ENCODE results near the gene PCDHGB4.
"Not testable (repeated sequence)": the region's sequence is repeated elsewhere in the genome, so short reads cannot be mapped to it uniquely, and the experiment has no call there.

PCDHGB4 gene

DNA sequence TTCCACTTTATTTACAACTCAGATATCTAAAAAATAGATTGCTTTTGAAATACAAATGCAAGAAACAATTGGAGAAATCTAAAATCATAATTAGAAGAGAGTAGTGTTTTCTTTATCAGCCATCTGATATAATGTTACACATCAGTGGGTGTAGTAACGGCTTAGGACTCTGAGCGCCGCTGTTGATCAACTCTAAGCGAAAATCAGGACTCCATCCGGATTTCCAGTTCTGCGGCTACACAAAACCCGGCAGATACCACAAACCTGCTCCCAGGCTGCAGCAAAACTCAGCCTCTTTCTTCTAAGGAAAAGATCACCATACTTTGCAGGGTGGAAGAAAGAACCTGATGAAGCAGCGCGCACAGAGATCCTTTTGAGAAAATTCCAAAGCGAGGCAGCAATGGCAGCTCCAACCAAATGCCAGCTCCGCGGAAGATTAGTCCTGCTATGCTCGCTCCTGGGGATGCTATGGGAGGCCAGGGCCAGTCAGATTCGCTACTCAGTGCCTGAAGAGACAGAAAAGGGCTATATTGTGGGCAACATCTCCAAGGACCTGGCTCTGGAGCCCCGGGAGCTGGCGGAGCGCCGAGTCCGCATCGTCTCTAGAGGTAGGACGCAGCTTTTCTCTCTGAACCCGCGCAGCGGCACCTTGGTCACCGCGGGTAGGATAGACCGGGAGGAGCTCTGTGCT, 15.2 kb downstream of the PCDHGB4 start, which contains the start of gene PCDHGA9:
PCDHGA9 (plus strand) TSS at position 226 of the 691 bp plus-strand sequence; CDS start at position 401, 175 bp downstream.
- DNase-seq = peak; percentile 34 to 47 (median 44)

DNA sequence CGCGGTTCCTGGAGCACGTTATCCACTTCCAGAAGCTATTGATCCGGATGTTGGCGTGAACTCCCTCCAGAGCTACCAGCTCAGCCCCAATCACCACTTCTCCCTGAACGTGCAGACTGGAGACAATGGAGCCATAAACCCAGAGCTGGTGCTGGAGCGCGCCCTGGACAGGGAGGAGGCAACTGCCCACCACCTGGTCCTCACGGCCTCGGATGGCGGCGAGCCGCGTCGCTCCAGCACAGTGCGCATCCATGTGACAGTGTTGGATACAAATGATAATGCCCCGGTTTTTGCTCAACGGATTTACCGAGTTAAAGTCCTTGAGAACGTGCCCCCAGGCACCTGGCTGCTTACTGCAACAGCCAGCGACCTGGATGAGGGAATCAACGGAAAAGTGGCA, 15.9 kb downstream of the PCDHGB4 start:
- no peak for DNase-seq

DNA sequence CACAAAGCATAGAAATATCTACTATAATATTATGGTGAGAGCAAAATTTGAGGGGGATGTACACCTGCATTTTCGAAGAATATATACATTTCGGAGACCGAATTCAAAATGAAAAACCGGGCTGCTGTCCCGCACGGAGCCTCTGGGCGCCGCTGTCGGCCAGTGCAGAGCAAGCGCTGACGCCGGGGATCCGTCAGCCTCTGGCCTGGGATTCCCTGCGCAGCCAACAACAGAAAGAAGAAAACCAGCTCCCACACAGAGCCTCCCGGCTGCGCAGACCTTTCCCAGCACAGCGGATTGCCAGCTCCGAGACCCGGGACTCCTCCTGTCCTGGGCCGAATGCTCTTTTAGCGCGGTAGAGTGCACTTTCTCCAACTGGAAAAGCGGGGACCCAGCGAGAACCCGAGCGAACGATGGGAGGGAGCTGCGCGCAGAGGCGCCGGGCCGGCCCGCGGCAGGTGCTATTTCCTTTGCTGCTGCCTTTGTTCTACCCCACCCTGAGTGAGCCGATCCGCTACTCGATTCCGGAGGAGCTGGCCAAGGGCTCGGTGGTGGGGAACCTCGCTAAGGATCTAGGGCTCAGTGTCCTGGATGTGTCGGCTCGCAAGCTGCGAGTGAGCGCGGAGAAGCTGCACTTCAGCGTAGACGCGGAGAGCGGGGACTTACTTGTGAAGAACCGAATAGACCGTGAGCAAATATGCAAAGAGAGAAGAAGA, 20.4 kb downstream of the PCDHGB4 start, which contains the start of gene PCDHGB6:
PCDHGB6 (plus strand) TSS at position 232 of the 716 bp plus-strand sequence; CDS start at position 414, 182 bp downstream.
- DNase-seq = peak; percentile 61 to 84 (median 73)

DNA sequence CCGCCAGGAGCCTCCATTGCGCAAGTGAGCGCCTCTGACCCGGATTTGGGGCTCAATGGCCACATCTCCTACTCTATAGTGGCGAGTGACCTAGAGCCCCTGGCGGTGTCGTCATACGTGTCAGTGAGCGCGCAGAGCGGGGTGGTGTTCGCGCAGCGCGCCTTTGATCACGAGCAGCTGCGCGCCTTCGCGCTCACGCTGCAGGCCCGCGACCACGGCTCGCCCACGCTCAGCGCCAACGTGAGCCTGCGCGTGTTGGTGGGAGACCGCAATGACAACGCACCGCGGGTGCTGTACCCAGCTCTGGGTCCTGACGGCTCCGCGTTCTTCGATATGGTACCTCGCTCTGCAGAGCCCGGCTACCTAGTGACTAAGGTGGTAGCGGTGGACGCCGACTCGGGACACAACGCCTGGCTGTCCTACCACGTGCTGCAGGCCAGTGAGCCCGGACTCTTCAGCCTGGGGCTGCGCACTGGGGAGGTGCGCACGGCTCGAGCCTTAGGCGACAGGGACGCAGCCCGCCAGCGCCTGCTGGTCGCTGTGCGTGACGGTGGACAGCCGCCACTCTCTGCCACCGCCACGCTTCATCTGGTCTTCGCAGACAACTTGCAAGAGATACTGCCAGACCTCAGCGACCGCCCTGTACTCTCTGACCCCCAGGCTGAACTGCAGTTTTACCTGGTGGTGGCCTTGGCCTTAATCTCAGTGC, 22.3 kb downstream of the PCDHGB4 start:
- DNase-seq = no peak

DNA sequence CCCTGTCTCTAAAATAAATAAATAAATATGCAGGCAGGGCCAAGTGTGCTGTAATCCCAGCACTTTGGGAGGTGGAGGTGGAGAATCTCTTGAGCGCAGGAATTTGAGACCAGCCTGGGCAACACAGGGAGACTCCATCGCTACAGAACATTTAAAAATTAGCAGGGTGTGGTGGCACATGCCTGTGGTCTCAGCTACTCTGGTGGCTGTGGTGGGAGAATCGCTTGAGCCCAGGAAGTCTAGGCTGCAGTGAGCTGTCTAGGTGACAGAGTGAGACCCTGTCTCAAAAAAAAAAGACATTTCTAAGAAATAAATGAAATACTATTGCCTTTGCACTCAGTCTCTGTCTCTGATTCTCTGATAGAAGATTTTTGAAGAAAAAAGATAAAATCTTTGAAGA, 24.1 kb downstream of the PCDHGB4 start:
- DNase-seq = no peak

DNA sequence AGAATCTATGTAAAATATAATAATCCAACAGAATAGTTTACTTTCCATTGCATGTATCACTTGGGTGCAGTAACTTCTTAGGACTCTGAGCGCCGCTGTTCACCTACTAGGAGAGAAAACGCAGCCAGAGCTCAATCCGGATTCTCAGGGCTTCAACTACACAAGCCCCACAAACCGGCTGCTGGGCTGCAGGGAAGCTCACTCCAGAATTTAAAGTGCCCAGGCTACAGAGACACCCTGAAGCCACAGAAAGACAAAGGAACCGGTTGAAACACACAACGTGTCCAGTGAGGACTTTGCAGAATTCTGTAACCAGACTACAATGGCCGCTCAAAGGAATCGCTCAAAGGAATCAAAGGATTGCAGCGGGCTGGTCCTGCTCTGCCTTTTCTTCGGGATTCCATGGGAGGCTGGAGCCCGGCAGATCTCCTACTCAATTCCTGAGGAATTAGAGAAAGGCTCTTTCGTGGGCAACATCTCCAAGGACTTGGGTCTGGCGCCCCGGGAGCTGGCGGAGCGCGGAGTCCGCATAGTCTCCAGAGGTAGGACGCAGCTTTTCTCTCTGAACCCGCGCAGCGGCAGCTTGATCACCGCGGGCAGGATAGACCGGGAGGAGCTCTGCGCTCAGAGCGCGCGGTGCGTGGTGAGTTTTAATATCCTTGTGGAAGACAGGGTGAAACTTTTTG, 25.5 kb downstream of the PCDHGB4 start, which contains the start of gene PCDHGA10:
PCDHGA10 (plus strand) TSS at position 134 of the 686 bp plus-strand sequence; CDS start at position 323, 189 bp downstream.
- peak; percentile 77 to 79 (median 79) for DNase-seq

DNA sequence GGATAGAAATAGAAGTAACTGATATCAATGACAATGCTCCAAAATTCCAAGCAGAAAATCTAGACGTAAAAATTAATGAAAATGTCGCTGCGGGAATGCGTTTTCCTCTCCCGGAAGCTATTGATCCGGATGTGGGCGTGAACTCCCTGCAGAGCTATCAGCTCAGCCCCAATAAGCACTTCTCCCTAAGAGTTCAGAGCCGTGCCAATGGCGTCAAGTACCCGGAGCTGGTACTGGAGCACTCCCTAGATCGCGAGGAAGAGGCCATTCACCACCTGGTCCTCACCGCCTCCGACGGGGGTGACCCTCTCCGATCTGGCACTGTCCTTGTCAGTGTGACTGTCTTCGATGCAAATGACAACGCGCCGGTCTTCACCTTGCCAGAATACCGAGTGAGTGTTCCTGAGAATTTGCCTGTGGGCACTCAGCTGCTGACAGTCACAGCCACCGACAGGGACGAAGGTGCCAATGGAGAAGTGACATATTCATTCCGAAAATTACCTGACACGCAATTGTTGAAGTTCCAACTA, 26.1 kb downstream of the PCDHGB4 start:
- no peak for DNase-seq

DNA sequence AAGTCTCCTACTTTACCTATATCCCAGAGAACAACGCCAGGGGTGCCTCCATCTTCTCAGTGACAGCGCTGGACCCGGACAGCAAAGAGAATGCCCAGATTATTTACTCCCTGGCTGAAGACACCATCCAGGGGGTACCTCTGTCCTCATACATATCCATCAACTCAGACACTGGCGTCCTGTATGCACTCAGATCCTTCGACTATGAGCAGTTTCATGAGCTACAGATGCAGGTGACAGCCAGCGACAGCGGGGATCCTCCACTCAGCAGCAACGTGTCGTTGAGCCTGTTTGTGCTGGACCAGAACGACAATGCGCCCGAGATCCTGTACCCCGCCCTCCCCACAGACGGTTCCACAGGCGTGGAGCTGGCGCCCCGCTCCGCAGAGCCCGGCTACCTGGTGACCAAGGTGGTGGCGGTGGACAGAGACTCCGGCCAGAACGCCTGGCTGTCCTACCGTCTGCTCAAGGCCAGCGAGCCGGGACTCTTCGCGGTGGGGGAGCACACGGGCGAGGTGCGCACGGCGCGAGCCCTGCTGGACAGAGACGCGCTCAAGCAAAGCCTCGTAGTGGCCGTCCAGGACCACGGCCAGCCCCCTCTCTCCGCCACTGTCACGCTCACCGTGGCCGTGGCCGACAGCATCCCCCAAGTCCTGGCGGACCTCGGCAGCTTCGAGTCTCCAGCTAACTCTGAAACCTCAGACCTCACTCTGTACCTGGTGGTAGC, 27.2 kb downstream of the PCDHGB4 start:
- DNase-seq = not testable (repeated sequence)

DNA sequence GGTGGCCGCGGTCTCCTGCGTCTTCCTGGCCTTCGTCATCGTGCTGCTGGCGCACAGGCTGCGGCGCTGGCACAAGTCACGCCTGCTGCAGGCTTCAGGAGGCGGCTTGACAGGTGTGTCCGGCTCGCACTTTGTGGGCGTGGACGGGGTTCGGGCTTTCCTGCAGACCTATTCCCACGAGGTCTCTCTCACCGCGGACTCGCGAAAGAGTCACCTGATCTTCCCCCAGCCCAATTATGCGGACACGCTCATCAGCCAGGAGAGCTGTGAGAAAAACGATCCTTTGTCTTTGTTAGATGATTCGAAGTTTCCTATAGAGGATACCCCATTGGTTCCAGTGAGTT, 27.7 kb downstream of the PCDHGB4 start:
- not testable (repeated sequence) for DNase-seq

DNA sequence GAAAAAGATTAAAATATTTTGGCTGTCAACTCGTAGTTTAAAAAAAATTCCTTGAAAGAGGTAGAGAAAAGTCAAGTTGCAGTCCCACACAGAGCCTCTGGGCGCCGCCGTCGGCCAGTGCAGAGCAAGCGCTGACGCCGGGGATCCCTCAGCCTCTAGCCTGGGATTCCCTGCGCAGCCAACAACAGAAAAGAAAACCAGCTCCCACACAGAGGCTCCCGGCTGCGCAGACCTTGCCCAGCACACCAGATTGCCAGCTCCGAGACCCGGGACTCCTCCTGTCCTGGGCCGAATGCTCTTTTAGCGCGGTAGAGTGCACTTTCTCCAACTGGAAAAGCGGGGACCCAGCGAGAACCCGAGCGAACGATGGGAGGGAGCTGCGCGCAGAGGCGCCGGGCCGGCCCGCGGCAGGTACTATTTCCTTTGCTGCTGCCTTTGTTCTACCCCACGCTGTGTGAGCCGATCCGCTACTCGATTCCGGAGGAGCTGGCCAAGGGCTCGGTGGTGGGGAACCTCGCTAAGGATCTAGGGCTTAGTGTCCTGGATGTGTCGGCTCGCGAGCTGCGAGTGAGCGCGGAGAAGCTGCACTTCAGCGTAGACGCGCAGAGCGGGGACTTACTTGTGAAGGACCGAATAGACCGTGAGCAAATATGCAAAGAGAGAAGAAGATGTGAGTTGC, 30.1 kb downstream of the PCDHGB4 start, which contains the start of gene PCDHGB7:
PCDHGB7 (plus strand) TSS at position 184 of the 679 bp plus-strand sequence; CDS start at position 367, 183 bp downstream.
- peak; percentile 87 to 94 (median 93) for DNase-seq

DNA sequence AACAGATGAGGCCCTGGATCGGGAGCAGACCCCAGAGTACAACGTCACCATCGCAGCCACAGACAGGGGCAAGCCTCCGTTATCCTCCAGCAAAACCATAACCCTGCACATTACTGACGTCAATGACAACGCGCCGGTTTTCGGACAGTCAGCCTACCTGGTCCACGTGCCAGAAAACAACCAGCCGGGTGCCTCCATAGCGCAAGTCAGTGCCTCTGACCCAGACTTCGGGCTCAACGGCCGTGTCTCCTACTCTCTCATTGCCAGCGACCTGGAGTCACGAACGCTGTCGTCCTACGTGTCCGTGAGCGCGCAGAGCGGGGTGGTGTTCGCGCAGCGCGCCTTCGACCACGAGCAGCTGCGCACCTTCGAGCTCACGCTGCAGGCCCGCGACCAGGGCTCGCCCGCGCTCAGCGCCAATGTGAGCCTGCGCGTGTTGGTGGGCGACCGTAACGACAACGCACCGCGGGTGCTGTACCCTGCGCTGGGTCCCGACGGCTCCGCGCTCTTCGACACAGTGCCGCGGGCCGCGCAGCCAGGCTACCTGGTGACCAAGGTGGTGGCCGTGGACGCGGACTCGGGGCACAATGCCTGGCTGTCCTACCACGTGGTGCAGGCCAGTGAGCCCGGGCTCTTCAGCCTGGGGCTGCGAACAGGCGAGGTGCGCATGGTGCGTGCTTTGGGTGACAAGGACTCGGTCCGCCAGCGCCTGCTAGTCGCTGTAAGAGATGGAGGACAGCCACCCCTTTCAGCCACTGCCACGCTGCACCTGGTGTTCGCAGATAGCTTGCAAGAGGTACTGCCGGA, 31.8 kb downstream of the PCDHGB4 start:
- no peak for DNase-seq

DNA sequence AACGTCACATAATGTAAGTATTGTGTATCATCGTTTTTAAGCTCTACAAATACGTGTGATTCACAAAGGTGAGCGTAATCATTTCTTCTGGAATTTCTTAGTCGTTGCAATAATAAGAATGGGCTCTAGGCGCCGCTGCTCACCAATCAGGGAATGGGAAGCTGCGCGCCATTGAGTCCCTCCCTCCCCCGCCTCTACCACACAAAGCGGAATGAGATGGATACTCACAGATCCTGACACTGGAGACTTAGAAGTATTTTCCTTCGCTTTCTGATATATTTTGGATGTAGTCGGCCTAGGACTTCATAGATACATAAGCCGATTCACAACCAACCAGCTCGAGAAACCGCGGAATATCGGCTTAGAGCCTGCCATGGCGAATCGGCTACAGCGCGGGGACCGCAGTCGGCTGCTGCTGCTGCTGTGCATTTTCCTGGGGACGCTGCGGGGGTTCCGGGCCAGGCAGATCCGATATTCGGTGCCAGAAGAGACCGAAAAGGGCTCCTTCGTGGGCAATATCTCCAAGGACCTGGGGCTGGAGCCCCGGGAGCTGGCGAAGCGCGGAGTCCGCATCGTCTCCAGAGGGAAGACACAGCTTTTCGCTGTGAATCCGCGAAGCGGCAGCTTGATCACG, 33.5 kb downstream of the PCDHGB4 start, which contains the start of gene PCDHGA11:
PCDHGA11 (plus strand) TSS at position 197 of the 634 bp plus-strand sequence; CDS start at position 374, 177 bp downstream.
- peak; percentile 81 to 88 (median 88) for DNase-seq

DNA sequence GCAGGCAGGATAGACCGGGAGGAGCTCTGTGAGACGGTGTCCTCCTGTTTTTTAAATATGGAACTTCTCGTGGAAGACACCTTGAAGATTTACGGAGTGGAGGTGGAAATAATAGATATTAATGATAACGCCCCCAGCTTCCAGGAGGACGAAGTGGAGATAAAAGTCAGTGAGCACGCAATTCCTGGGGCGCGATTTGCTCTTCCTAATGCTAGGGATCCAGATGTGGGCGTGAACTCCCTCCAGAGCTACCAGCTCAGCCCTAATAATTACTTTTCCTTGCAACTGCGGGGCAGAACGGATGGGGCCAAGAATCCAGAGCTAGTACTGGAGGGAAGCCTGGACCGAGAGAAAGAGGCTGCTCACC, 34.0 kb downstream of the PCDHGB4 start:
- DNase-seq = no peak

DNA sequence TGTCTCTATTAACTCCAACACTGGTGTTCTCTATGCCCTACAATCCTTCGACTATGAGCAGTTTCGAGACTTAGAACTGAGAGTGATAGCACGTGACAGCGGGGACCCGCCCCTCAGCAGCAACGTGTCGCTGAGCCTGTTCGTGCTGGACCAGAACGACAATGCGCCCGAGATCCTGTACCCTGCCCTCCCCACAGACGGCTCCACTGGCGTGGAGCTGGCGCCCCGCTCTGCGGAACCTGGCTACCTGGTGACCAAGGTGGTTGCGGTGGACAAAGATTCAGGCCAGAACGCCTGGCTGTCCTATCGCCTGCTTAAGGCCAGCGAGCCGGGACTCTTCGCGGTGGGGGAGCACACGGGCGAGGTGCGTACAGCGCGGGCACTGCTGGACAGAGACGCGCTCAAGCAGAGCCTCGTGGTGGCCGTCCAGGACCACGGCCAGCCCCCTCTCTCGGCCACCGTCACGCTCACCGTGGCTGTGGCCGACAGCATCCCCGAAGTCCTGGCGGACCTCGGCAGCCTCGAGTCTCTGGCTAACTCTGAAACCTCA, 35.3 kb downstream of the PCDHGB4 start:
- no peak for DNase-seq

DNA sequence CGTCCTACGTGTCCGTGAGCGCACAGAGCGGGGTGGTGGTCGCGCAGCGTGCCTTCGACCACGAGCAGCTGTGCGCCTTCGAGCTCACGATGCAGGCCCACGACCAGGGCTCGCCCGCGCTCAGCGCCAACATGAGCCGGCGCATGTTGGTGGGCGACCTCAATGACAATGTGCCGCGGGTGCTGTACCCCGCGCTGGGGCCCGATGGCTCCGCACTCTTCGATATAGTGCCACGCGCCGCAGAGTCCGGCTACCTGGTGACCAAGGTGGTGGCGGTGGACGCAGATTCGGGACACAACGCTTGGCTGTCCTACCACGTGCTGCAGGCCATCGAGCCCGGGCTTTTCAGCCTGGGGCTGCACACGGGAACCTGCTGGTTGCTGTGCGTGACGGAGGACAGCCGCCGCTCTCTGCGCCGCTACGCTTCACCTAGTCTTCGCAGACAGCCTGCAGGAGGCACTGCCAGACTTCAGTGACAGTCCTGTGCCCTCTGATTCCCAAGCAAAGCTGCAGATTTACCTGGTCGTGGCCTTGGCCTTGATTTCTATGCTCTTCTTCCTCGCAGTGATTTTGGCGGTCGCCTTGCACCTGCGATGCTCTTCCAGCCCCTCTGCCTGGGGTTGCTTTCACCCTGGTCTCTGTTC, 40.4 kb downstream of the PCDHGB4 start:
- DNase-seq = no peak

DNA sequence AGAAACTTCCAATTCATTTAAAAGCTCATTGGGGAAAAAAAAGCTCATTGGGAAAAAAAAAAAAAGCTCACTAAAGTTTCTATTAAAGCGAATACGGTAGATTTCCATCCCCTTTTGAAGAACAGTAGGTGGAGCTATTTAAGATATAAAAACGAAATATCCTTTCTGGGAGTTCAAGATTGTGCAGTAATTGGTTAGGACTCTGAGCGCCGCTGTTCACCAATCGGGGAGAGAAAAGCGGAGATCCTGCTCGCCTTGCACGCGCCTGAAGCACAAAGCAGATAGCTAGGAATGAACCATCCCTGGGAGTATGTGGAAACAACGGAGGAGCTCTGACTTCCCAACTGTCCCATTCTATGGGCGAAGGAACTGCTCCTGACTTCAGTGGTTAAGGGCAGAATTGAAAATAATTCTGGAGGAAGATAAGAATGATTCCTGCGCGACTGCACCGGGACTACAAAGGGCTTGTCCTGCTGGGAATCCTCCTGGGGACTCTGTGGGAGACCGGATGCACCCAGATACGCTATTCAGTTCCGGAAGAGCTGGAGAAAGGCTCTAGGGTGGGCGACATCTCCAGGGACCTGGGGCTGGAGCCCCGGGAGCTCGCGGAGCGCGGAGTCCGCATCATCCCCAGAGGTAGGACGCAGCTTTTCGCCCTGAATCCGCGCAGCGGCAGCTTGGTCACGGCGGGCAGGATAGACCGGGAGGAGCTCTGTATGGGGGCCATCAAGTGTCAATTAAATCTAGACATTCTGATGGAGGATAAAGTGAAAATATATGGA, 43.0 kb downstream of the PCDHGB4 start, which contains the start of gene PCDHGA12:
PCDHGA12 (plus strand) TSS at position 176 of the 782 bp plus-strand sequence; CDS start at position 429, 253 bp downstream.
- DNase-seq = peak; percentile 84 to 91 (median 90)

DNA sequence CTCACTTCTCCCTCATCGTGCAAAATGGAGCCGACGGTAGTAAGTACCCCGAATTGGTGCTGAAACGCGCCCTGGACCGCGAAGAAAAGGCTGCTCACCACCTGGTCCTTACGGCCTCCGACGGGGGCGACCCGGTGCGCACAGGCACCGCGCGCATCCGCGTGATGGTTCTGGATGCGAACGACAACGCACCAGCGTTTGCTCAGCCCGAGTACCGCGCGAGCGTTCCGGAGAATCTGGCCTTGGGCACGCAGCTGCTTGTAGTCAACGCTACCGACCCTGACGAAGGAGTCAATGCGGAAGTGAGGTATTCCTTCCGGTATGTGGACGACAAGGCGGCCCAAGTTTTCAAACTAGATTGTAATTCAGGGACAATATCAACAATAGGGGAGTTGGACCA, 43.8 kb downstream of the PCDHGB4 start:
- DNase-seq = peak; percentile 27 to 39 (median 37)

DNA sequence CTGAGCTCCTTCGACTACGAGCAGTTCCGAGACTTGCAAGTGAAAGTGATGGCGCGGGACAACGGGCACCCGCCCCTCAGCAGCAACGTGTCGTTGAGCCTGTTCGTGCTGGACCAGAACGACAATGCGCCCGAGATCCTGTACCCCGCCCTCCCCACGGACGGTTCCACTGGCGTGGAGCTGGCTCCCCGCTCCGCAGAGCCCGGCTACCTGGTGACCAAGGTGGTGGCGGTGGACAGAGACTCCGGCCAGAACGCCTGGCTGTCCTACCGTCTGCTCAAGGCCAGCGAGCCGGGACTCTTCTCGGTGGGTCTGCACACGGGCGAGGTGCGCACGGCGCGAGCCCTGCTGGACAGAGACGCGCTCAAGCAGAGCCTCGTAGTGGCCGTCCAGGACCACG, 44.8 kb downstream of the PCDHGB4 start:
- DNase-seq = not testable (repeated sequence)

All from suppressor macrophage treated with lipopolysaccharide for 1 hour (primary cell).